GM18861 (cell line): ENCODE data around the gene MAPK8IP1.

Experiments used
- ATAC-seq: cut with Tn5 transposase; IDR thresholded peaks from one replicate; pipeline ENCODE4 v1.9.1; 2021; ENCODE audit not compliant: unreplicated experiment

The MAPK8IP1 gene

GRCh38 chr11:45859661-45860140 is 25.8 kb upstream of the MAPK8IP1 start:
- ATAC-seq, result no peak

DNA sequence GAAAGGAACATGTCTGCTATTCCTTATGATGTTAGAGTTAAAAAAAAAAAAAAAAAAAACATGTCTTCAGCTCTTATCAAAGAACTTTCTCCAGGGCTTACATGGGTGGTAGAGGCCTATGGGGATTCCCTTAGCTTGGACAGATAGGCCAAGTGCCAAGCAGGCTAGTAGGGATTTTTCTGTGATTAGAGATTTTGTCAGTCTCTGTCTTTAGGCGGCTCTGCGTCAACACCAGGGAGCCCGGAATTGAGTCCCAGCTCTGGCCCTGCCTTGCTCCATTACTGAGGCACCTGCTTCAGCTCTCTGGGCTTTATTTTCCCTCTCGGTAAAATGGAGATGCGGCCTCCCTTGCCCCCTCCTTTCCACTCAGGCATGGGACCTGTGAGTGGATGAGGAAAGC is 25.1 kb upstream of the MAPK8IP1 start:
- no peak for ATAC-seq

GRCh38 chr11:45860764-45861510 is 24.5 kb upstream of the MAPK8IP1 start:
- no peak for ATAC-seq

GRCh38 chr11:45864041-45864440 is 21.4 kb upstream of the MAPK8IP1 start:
- ATAC-seq, result no peak

DNA sequence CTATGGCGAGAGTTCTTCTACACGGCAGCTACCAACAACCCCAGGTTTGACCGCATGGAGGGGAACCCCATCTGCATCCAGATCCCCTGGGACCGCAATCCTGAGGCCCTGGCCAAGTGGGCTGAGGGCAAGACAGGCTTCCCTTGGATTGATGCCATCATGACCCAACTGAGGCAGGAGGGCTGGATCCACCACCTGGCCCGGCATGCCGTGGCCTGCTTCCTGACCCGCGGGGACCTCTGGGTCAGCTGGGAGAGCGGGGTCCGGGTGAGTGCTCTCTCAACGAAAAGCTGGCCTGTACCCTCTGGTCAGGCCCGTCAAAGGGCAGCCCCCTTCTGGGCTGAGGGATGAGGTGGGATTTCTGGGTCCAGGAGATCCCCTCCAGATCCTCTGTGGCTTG is 15.9 kb upstream of the MAPK8IP1 start:
- ATAC-seq, result no peak

DNA sequence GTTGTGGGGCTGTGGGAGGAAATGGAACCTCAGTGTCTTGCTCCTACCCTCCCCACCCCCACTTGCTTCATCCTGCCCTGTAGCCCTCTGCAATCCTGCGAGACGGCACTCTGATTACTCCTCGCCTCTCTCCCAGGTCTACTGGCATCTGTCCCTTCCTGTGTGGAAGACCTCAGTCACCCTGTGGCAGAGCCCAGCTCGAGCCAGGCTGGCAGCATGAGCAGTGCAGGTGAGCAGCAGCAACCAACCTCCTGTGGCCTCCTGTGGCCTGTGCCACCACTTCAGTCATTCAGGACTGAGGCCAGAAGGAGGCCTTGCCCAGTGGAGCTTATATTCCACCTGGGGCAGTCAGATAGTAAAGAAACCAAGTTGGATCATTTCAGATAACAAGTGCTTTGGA is 14.7 kb upstream of the MAPK8IP1 start:
- no peak for ATAC-seq

DNA sequence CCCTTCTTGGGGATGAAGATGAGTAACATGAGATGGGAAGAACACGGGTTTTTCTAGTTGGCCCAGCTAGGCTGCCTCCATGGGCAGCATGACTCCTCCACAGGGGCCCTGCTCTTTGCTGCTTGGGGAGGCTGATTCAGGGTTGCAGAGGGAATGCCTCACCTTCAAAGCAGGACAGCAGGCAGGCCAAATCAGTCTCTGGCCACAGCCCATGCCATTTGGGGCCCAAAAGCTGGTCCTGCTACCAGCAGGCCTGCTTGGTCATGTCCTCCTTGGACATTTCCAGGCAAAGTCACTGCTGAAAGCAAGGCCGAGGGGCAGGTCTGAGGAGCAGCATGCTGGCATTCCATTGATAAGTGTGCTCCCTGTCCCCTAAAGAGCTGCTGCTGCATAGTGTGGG is 13.8 kb upstream of the MAPK8IP1 start:
- no peak for ATAC-seq

DNA sequence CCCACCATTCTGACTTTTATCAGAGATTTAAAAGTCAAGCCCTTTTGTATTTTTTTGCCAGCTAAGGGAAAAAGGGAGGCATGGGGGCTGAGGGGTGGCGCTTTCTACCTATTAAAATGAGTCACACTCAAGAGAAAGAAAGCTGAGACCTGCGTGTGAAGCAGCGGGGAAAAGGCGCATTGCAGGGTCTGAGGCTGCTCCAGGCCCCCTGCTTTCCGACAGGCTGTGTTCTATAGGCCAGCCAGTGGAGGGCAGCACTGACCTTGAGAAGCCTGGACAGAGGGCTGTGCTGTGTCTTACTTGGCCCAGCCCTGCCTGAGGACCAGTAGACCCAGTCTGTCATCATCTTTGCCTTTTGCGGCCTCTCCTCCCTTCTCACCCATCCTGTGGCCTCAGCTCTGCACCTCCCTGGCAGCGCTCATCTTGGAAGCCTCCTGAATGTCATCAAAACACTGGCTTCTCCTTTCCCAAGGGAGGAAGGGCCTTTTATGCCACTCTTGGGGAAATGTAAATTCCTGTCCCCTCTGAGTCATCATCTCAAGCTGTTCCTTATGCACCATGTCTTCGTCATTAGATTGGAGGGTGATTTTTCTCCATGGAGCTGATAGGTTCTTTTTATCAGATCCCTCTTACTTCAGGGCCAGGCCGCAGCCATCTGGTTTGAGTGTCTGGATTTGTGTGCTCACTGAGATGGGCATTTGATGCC is 12.6 kb upstream of the MAPK8IP1 start:
- no peak for ATAC-seq

DNA sequence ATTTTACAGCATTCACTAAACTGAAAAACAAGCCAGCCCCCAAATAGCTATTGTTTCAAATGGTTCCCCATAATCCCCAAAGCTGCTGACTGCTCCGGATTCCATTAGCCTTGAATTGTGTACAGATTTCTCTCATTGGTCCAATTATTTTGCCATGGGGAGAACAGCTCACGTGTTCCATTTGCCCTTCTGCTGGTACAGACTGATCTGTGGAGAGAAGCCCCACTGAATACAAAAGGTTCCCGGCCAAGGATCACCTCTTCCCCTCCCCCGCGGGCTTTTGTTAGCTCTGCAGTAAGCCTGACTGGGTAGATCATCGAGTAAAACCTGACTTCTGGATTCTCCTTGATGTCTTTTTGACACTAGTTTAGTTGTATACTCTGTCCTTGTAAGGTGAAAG is 9.1 kb upstream of the MAPK8IP1 start:
- no peak for ATAC-seq

GRCh38 chr11:45877221-45877620 is 8.2 kb upstream of the MAPK8IP1 start:
- ATAC-seq, result no peak

DNA sequence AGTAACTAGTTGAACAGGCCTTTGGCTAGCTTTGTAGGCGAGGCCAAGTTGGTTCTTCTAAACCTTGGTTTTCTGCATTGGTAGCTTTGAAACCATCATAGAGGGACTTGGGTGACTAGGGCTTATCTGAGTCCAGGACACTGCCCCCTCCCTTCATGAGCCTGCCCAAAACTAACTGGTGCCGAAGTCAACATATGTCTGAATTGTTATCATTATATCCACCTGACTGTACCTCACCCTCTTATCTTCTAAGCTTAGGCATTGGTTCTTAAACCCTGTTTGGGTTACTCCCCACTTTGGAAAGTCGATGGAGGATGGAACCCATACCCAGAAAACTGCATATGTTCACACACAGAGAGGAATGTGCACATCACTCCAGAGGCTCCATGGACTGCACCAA is 7.6 kb upstream of the MAPK8IP1 start:
- ATAC-seq, result no peak

- no peak for ATAC-seq
Observed at GRCh38 chr11:45879803-45880686, 5.4 kb upstream of the MAPK8IP1 start.

DNA sequence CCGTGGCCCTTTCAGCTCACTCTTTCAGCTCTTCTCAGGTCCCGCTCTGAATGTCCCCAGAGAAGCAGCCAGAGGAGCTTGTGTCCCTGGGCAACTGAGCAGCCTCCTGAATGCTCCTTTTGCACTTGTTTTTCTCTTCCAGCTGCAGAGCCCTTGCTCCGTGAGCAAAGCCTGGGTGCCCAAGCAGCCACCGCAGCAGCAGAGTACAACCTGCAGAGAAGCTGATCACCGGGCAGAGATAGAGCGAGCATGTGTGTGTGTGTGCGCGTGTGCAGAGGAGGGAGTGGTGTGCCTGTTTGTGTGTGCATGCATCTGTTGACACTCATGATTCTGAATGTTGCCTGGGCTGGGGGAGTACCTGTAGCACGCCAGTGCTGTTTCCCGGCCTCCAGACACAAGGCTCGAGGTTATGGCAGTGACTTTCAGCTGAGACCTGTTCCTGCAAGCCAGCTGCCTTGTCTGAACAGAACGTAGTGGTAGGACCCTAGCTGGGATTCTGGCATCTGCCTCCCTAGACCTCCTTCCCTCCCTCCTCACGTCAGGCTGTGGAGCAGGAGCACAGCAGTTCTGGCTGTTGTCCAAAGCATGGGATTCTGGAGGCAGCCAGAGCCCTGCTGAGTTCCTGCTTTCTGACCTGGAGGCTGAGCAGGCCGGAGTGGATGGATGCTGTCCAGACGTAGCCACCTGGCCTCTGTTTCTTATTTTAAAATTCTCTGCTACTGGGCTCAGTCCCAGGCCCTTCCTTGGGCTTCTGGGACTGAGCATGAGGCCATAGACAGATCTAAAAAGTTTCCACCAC is 4.5 kb upstream of the MAPK8IP1 start:
- no peak for ATAC-seq

DNA sequence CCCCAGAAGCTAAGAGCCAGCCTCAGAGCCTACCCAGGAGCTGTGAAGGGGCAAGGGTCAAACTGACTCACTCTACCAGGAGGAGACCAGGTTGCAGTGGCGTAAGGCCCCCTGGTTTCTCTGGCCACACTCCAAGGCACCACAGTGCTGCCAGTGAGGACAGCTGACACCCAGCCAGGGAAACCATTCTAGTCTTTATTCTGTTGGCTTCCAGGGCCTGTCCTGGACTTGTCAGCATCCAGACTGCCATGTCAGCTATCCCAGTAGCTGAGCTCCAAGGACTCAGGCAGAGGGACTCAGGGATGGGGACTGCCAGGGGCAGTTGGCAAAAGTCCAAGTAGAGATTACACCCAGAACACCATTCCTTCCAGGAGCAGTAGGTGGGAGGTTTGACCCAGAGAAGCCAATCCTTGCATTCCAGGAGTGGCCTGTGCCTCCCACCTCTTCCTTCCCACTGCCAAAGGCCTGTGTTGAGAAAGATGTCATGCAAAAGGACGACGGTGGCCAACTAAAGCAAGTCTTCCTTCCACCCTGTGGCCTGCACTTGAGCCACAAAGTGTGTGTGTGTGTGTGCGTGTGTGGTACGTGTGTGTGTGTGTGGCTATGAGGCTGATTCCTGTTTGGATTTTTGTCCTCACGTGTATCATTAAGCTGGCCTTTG is 3.6 kb upstream of the MAPK8IP1 start:
- no peak for ATAC-seq

GRCh38 chr11:45884596-45885185 is 760 bp upstream of the MAPK8IP1 start:
- ATAC-seq, result no peak

- no peak for ATAC-seq
Observed at GRCh38 chr11:45885921-45886721, 670 bp downstream of the MAPK8IP1 start.

GRCh38 chr11:45886816-45887520 is 1.5 kb downstream of the MAPK8IP1 start:
- no peak for ATAC-seq

GRCh38 chr11:45887587-45887986 is 2.1 kb downstream of the MAPK8IP1 start:
- ATAC-seq, result no peak
